DND-41 (cell line): Measurements from ENCODE around the gene ZC3H7B.

ENCODE experiments used
- ATAC-seq: fragments of 200-7000 bp; cut with Tn5 transposase; 3 replicates; pipeline ENCODE4 v1.9.1; 2021; ENCODE audit warnings: low read depth; ENCODE audit not compliant: insufficient read depth
- DNase-seq: peaks from one replicate; pipeline ENCODE4 v3.0.0-alpha.2; 2020
- H2AFZ ChIP-seq: 2 replicates; pipeline ENCODE4 v1.6.0; 2012; ENCODE audit warnings: low read depth, low read length
- H3K27ac ChIP-seq: 2 replicates; pipeline ENCODE4 v1.5.1; 2012; ENCODE audit warnings: low read length, inconsistent platforms
- H3K27me3 ChIP-seq: fragments of 200-600 bp; sonication (generic); 2 replicates; pipeline ENCODE4 v1.6.0; 2012; ENCODE audit warnings: low read length, mild to moderate bottlenecking, inconsistent platforms; ENCODE audit not compliant: insufficient read depth, poor library complexity
- H3K36me3 ChIP-seq: 2 replicates; pipeline ENCODE4 v1.5.1; 2012; ENCODE audit warnings: low read length, inconsistent platforms; ENCODE audit not compliant: insufficient read depth
- H3K4me1 ChIP-seq: 2 replicates; pipeline ENCODE4 v1.5.1; 2012; ENCODE audit warnings: mild to moderate bottlenecking, low read length; ENCODE audit not compliant: insufficient read depth
- H3K4me2 ChIP-seq: 2 replicates; pipeline ENCODE4 v1.6.0; 2012; ENCODE audit warnings: mild to moderate bottlenecking, moderate library complexity, low read length, inconsistent platforms; ENCODE audit not compliant: insufficient read depth
- H3K4me3 ChIP-seq, 2 experiments: fragments of 200-600 bp in 1 of 2; shearing (Covaris generic) in 1 of 2; 2 replicates each; pipeline ENCODE4 v1.5.1; 2012 to 2016; ENCODE audit warnings: inconsistent platforms in 2 of 2, low read length in 2 of 2, mild to moderate bottlenecking in 2 of 2, low read depth in 1 of 2, moderate library complexity in 1 of 2
- H3K79me2 ChIP-seq: 2 replicates; pipeline ENCODE4 v1.6.0; 2012; ENCODE audit warnings: low read length, inconsistent platforms; ENCODE audit not compliant: insufficient read depth
- H3K9ac ChIP-seq: 2 replicates; pipeline ENCODE4 v1.6.0; 2012; ENCODE audit warnings: low read depth, mild to moderate bottlenecking, inconsistent platforms, low read length, moderate library complexity
- H3K9me3 ChIP-seq: 2 replicates; pipeline ENCODE4 v1.5.1; 2012; ENCODE audit warnings: low read length, moderate library complexity, mild to moderate bottlenecking, inconsistent platforms; ENCODE audit not compliant: insufficient read depth, severe bottlenecking
- H4K20me1 ChIP-seq: 2 replicates; pipeline ENCODE4 v1.6.0; 2012; ENCODE audit warnings: low read length; ENCODE audit not compliant: insufficient read depth
- EZH2 ChIP-seq: IDR thresholded peaks from 3 replicates; pipeline ENCODE4 v1.6.1; 2012; ENCODE audit warnings: borderline replicate concordance, low read depth, mild to moderate bottlenecking, moderate library complexity, low read length, inconsistent platforms; ENCODE audit not compliant: severe bottlenecking
- TF ChIP-seq, protein P1 (sequence below): IDR thresholded peaks from 2 replicates; pipeline ENCODE4 v1.5.1; 2012; ENCODE audit warnings: borderline replicate concordance, low read length, moderate library complexity, mild to moderate bottlenecking; ENCODE audit not compliant: poor library complexity, severe bottlenecking; ENCODE audit errors: extremely low read depth

ZC3H7B gene

GRCh38 chr22:41358927-41359326 is 57.6 kb downstream of the ZC3H7B start:
- Histone ChIP-seq H2AFZ (no peak overlapping the region), H3K27ac (no peak overlapping the region), H3K9me3 (no peaks in the 10 kb centered on the region), H3K79me2 (no peaks in the 10 kb centered on the region), H3K27me3 (no peaks in the 10 kb centered on the region), H3K4me3 (no peak overlapping the region), H3K9ac (no peak overlapping the region), H3K4me1 (no peaks in the 10 kb centered on the region), H4K20me1 (peaks cover 17% of the 10 kb centered on the region), H3K4me2 (no peak overlapping the region), H3K36me3 (peaks cover 50% of the 10 kb centered on the region)
- DNase-seq: no peak
- ATAC-seq: no peak
- TF ChIP-seq, protein P1, sequence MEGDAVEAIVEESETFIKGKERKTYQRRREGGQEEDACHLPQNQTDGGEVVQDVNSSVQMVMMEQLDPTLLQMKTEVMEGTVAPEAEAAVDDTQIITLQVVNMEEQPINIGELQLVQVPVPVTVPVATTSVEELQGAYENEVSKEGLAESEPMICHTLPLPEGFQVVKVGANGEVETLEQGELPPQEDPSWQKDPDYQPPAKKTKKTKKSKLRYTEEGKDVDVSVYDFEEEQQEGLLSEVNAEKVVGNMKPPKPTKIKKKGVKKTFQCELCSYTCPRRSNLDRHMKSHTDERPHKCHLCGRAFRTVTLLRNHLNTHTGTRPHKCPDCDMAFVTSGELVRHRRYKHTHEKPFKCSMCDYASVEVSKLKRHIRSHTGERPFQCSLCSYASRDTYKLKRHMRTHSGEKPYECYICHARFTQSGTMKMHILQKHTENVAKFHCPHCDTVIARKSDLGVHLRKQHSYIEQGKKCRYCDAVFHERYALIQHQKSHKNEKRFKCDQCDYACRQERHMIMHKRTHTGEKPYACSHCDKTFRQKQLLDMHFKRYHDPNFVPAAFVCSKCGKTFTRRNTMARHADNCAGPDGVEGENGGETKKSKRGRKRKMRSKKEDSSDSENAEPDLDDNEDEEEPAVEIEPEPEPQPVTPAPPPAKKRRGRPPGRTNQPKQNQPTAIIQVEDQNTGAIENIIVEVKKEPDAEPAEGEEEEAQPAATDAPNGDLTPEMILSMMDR: no peak
- no peak for TF ChIP-seq EZH2

- H4K20me1 ChIP-seq: peaks cover 17% of the 10 kb centered on the region
- no peaks in the 10 kb centered on the region for H3K4me1 ChIP-seq
- no peaks in the 10 kb centered on the region for H3K27me3 ChIP-seq
- DNase-seq (no peak), ATAC-seq (no peak)
- TF ChIP-seq EZH2: no peak
- TF ChIP-seq, protein P1: no peak
- no peaks in the 10 kb centered on the region for H3K79me2 ChIP-seq
- H2AFZ ChIP-seq: no peak overlapping the region
- H3K4me2 ChIP-seq: no peak overlapping the region
- no peaks in the 10 kb centered on the region for H3K9me3 ChIP-seq
- H3K9ac ChIP-seq: no peak overlapping the region
- no peak overlapping the region for H3K27ac ChIP-seq
- H3K36me3 ChIP-seq: peaks cover 45% of the 10 kb centered on the region
- no peak overlapping the region for H3K4me3 ChIP-seq
These were observed 58.1 kb downstream of the ZC3H7B start for GRCh38 chr22:41359376-41359775.

DNA sequence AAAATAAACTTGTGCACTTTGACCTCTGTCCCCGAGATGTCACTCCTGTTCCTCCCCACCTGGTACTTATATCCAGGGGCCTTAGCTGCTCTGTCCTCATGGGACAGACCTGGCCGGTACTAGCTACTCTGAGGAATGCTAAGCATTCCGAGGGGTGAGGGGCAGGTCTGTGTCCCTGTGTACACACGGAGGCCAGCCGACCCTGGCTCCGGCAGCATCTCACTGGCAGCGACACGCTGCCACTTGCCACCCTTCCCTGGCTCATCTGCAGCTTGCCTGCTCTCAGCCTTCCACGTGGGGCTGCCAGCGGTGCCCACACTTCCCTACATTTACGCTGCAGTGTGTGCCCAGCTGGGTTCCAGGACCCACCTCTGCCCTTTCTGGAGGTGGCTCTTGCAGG is 58.8 kb downstream of the ZC3H7B start:
- H2AFZ ChIP-seq: no peak overlapping the region
- H3K4me2 ChIP-seq: no peak overlapping the region
- H3K4me1 ChIP-seq: no peaks in the 10 kb centered on the region
- peaks cover 38% of the 10 kb centered on the region for H3K36me3 ChIP-seq
- H3K4me3 ChIP-seq: no peak overlapping the region
- no peak overlapping the region for H3K27ac ChIP-seq
- TF ChIP-seq, protein P1: no peak
- TF ChIP-seq EZH2: no peak
- ATAC-seq: no peak; the same call in 2 of the 3 replicates
- no peaks in the 10 kb centered on the region for H3K79me2 ChIP-seq
- no peak for DNase-seq
- no peaks in the 10 kb centered on the region for H3K27me3 ChIP-seq
- no peak overlapping the region for H3K9ac ChIP-seq
- H3K9me3 ChIP-seq: no peaks in the 10 kb centered on the region
- peaks cover 17% of the 10 kb centered on the region for H4K20me1 ChIP-seq
